H9 (cell line): ENCODE results near the gene ATP8A2. TPM values are rescaled to one million over a fixed set of nuclear protein-coding genes. Genes with fewer than 3 reads are reported as not detected.

Experiments used
- DNase-seq: peaks from one replicate; pipeline ENCODE4 v3.0.0-alpha.2; 2017
- H2AFZ ChIP-seq: one replicate; pipeline ENCODE4 v1.6.1; 2013; ENCODE audit warnings: mild to moderate bottlenecking, low read length, control low read depth, moderate library complexity
- H2AK5ac ChIP-seq: 2 replicates; pipeline ENCODE4 v1.6.1; 2013; ENCODE audit warnings: low read length, control low read depth, mixed read lengths; ENCODE audit not compliant: insufficient read length
- H2BK120ac ChIP-seq: one replicate; pipeline ENCODE4 v1.6.1; 2013; ENCODE audit warnings: low read depth, mild to moderate bottlenecking, low read length, control low read depth, inconsistent platforms; ENCODE audit not compliant: poor library complexity, severe bottlenecking
- H2BK12ac ChIP-seq: 2 replicates; pipeline ENCODE4 v1.6.1; 2013; ENCODE audit warnings: low read length, control low read depth, mixed read lengths, low read depth; ENCODE audit not compliant: insufficient read length
- H2BK15ac ChIP-seq: 2 replicates; pipeline ENCODE4 v1.6.1; 2013; ENCODE audit warnings: low read depth, low read length, control low read depth
- H2BK20ac ChIP-seq: one replicate; pipeline ENCODE4 v1.6.1; 2013; ENCODE audit warnings: low read depth, mild to moderate bottlenecking, low read length, control low read depth, inconsistent platforms; ENCODE audit not compliant: poor library complexity, severe bottlenecking
- H2BK5ac ChIP-seq: 2 replicates; pipeline ENCODE4 v1.6.1; 2013; ENCODE audit warnings: low read length, control low read depth, mixed read lengths; ENCODE audit not compliant: insufficient read length
- H3K14ac ChIP-seq: 2 replicates; pipeline ENCODE4 v1.6.1; 2013; ENCODE audit warnings: low read length, control low read depth; ENCODE audit not compliant: insufficient read depth
- H3K18ac ChIP-seq: 2 replicates; pipeline ENCODE4 v1.6.1; 2013; ENCODE audit warnings: low read depth, mild to moderate bottlenecking, mixed read lengths, low read length, control low read depth; ENCODE audit not compliant: insufficient read length
- H3K23ac ChIP-seq: 2 replicates; pipeline ENCODE4 v1.6.1; 2013; ENCODE audit warnings: low read length, control low read depth, mixed read lengths, low read depth; ENCODE audit not compliant: insufficient read length
- H3K23me2 ChIP-seq: 2 replicates; pipeline ENCODE4 v1.6.1; 2013; ENCODE audit warnings: low read depth, mild to moderate bottlenecking, mixed read lengths, low read length, control low read depth; ENCODE audit not compliant: insufficient read length, poor library complexity, severe bottlenecking
- H3K27ac ChIP-seq: 2 replicates; pipeline ENCODE4 v1.5.1; 2013; ENCODE audit warnings: low read length, control low read depth, mixed read lengths, low read depth; ENCODE audit not compliant: insufficient read length
- H3K27me3 ChIP-seq: 2 replicates; pipeline ENCODE4 v1.6.1; 2013; ENCODE audit warnings: low read length, control low read depth, inconsistent platforms; ENCODE audit not compliant: insufficient read depth
- H3K4ac ChIP-seq: 2 replicates; pipeline ENCODE4 v1.6.1; 2013; ENCODE audit warnings: low read depth, mild to moderate bottlenecking, control low read depth, inconsistent platforms, low read length, moderate library complexity
- H3K4me1 ChIP-seq: 2 replicates; pipeline ENCODE4 v1.6.1; 2013; ENCODE audit warnings: low read length, control low read depth, inconsistent platforms; ENCODE audit not compliant: insufficient read depth
- H3K4me2 ChIP-seq: 2 replicates; pipeline ENCODE4 v1.6.1; 2013; ENCODE audit warnings: low read length, control low read depth, mixed read lengths; ENCODE audit not compliant: insufficient read length, insufficient read depth
- H3K56ac ChIP-seq: 2 replicates; pipeline ENCODE4 v1.6.1; 2013; ENCODE audit warnings: low read depth, mild to moderate bottlenecking, mixed read lengths, low read length, control low read depth; ENCODE audit not compliant: insufficient read length
- H3K79me1 ChIP-seq: 2 replicates; pipeline ENCODE4 v1.6.1; 2013; ENCODE audit warnings: low read depth, mild to moderate bottlenecking, moderate library complexity, low read length, control low read depth, inconsistent platforms; ENCODE audit not compliant: insufficient read depth, poor library complexity, severe bottlenecking
- H3K79me2 ChIP-seq: 2 replicates; pipeline ENCODE4 v1.6.1; 2013; ENCODE audit warnings: low read length, control low read depth, inconsistent platforms; ENCODE audit not compliant: insufficient read depth
- H3K9ac ChIP-seq: 2 replicates; pipeline ENCODE4 v1.6.1; 2013; ENCODE audit warnings: low read length, control low read depth, mixed read lengths; ENCODE audit not compliant: insufficient read length; ENCODE audit errors: extremely low read depth
- H3K9me3 ChIP-seq: one replicate; pipeline ENCODE4 v1.6.1; 2013; ENCODE audit warnings: low read depth, low read length, inconsistent platforms; ENCODE audit not compliant: control insufficient read depth
- H3T11ph ChIP-seq: one replicate; pipeline ENCODE4 v1.6.1; 2013; ENCODE audit warnings: mild to moderate bottlenecking, low read length, control low read depth, inconsistent platforms
- H4K20me1 ChIP-seq: one replicate; pipeline ENCODE4 v1.6.1; 2013; ENCODE audit not compliant: control insufficient read depth, insufficient read length, insufficient read depth
- H4K5ac ChIP-seq: 2 replicates; pipeline ENCODE4 v1.6.1; 2013; ENCODE audit warnings: low read depth, mild to moderate bottlenecking, mixed read lengths, low read length, control low read depth; ENCODE audit not compliant: insufficient read length
- H4K8ac ChIP-seq: replicated peaks from 2 replicates; pipeline ENCODE4 v1.6.1; 2013; ENCODE audit warnings: low read length, control low read depth, mixed read lengths, low read depth; ENCODE audit not compliant: insufficient read length
- H4K91ac ChIP-seq: 2 replicates; pipeline ENCODE4 v1.6.1; 2013; ENCODE audit warnings: low read depth, mild to moderate bottlenecking, moderate library complexity, mixed read lengths, low read length, control low read depth; ENCODE audit not compliant: insufficient read length
- H3K27ac Mint-ChIP-seq, 3 experiments: 2 replicates in 2 of 3; 3 replicates in 1 of 3; pipeline ENCODE4 v1.8.0; 2020 to 2021; ENCODE audit warnings: mixed read lengths in 3 of 3, mild to moderate bottlenecking in 1 of 3, moderate library complexity in 1 of 3
- H3K27me3 Mint-ChIP-seq: 2 replicates; pipeline ENCODE4 v1.8.0; 2021; ENCODE audit warnings: low read depth, mild to moderate bottlenecking, moderate library complexity, mixed read lengths
- H3K36me3 Mint-ChIP-seq, 3 experiments: 2 replicates in 2 of 3; 3 replicates in 1 of 3; pipeline ENCODE4 v1.8.0; 2020 to 2021; ENCODE audit warnings: low read depth in 3 of 3, mixed read lengths in 3 of 3; ENCODE audit not compliant: insufficient read depth in 1 of 3
- H3K4me1 Mint-ChIP-seq, 2 experiments: 2 replicates each; pipeline ENCODE4 v1.8.0; 2020; ENCODE audit warnings: mixed read lengths in 2 of 2
- H3K4me3 Mint-ChIP-seq, 2 experiments: 2 replicates in 1 of 2; 3 replicates in 1 of 2; pipeline ENCODE4 v1.8.0; 2020 to 2021; ENCODE audit warnings: mild to moderate bottlenecking in 2 of 2, mixed read lengths in 2 of 2, moderate library complexity in 1 of 2
- H3K9me3 Mint-ChIP-seq, 2 experiments: 2 replicates in 1 of 2; 3 replicates in 1 of 2; pipeline ENCODE4 v1.8.0; 2020; ENCODE audit warnings: mild to moderate bottlenecking in 2 of 2, mixed read lengths in 2 of 2, moderate library complexity in 1 of 2
- CTCF ChIP-seq: fragments of 200-600 bp; sonication (generic); conservative IDR thresholded peaks from 3 replicates; pipeline ENCODE4 v1.8.0; 2021; ENCODE audit warnings: antibody characterized with exemption, mild to moderate bottlenecking
- WGBS: extraction: QIAGEN DNeasy Blood & Tissue Kit; methylation state at CpG from one replicate; pipeline ENCODE4 v1.1.7; 2013; ENCODE audit warnings: missing lambda C conversion rate, low lambda C conversion rate, mixed read lengths; ENCODE audit not compliant: insufficient read length; ENCODE audit errors: extremely low coverage; 5-methylcytosine and 5-hydroxymethylcytosine counted together
- total RNA-seq: library from RNA; stranded (reverse); gene quantifications from 2 replicates; pipeline ENCODE4 v1.2.1, GENCODE V29; 2021

ATP8A2 gene
- total RNA-seq, 1 experiment from 2014 or later: 18.2 TPM

GRCh38 chr13:25980255-25980654 is 608.5 kb downstream of the ATP8A2 start:
- no peaks in the 10 kb centered on the region for H3K79me2 ChIP-seq

More at GRCh38 chr13:25980255-25980654, 608.5 kb downstream of the ATP8A2 start:
- no peak overlapping the region for H2BK120ac ChIP-seq
- no peak overlapping the region for H2BK15ac ChIP-seq
- Mint-ChIP-seq H3K27me3 (no peaks in the 10 kb centered on the region), H3K4me1 (peaks cover 40 to 44% of the 10 kb centered on the region in 2 experiments), H3K36me3 (peaks cover 0 to 8% (median 2%) of the 10 kb centered on the region in 3 experiments; a peak in 1 of 7 replicates), H3K27ac (peak overlapping the region in 2 of 3 experiments; percentile 53 to 61; a peak in 2 of 7 replicates), H3K9me3 (peaks cover 0 to 3% of the 10 kb centered on the region in 2 experiments; a peak in 1 of 5 replicates), H3K4me3 (no peak overlapping the region)
- H2AFZ ChIP-seq: no peak overlapping the region
- peak overlapping the region; percentile 78 for H2BK12ac ChIP-seq
- DNase-seq: peak; percentile 80
- no peaks in the 10 kb centered on the region for H3K79me1 ChIP-seq
- H3K18ac ChIP-seq: peak overlapping the region; percentile 74
- no peak overlapping the region for H3K9ac ChIP-seq
- H2BK20ac ChIP-seq: no peak overlapping the region
- TF ChIP-seq CTCF: peak; percentile 70
- peak overlapping the region; percentile 47 for H2AK5ac ChIP-seq
- no peak overlapping the region for H3K4me2 ChIP-seq
- no peak overlapping the region for H3K23ac ChIP-seq
- H3K4me1 ChIP-seq: peaks cover 7% of the 10 kb centered on the region; the same call in 1 of the 2 replicates
- no peak overlapping the region for H3K4ac ChIP-seq
- peak overlapping the region; percentile 47 for H3K14ac ChIP-seq
- H3K27ac ChIP-seq: no peak overlapping the region
- H2BK5ac ChIP-seq: peak overlapping the region; percentile 57
- no peaks in the 10 kb centered on the region for H3K27me3 ChIP-seq
- no CpG with 5 or more reads among the region's 2 CpGs for WGBS
- no peak overlapping the region for H3T11ph ChIP-seq
- H3K23me2 ChIP-seq: no peaks in the 10 kb centered on the region
- no peak overlapping the region for H4K8ac ChIP-seq
- H4K91ac ChIP-seq: no peak overlapping the region
- H3K9me3 ChIP-seq: no peaks in the 10 kb centered on the region
- H4K20me1 ChIP-seq: no peaks in the 10 kb centered on the region
- no peak overlapping the region for H4K5ac ChIP-seq
- H3K56ac ChIP-seq: no peak overlapping the region
